H9 (cell line): ENCODE data around the gene BICDL2. TPM values are rescaled to one million over a fixed set of nuclear protein-coding genes. Genes with fewer than 3 reads are reported as not detected.

ENCODE experiments used
- DNase-seq: peaks from one replicate; pipeline ENCODE4 v3.0.0-alpha.2; 2017
- H2AFZ ChIP-seq: one replicate; pipeline ENCODE4 v1.6.1; 2013; ENCODE audit warnings: mild to moderate bottlenecking, low read length, control low read depth, moderate library complexity
- H2AK5ac ChIP-seq: 2 replicates; pipeline ENCODE4 v1.6.1; 2013; ENCODE audit warnings: low read length, control low read depth, mixed read lengths; ENCODE audit not compliant: insufficient read length
- H2BK120ac ChIP-seq: one replicate; pipeline ENCODE4 v1.6.1; 2013; ENCODE audit warnings: low read depth, mild to moderate bottlenecking, low read length, control low read depth, inconsistent platforms; ENCODE audit not compliant: poor library complexity, severe bottlenecking
- H2BK12ac ChIP-seq: 2 replicates; pipeline ENCODE4 v1.6.1; 2013; ENCODE audit warnings: low read length, control low read depth, mixed read lengths, low read depth; ENCODE audit not compliant: insufficient read length
- H2BK15ac ChIP-seq: 2 replicates; pipeline ENCODE4 v1.6.1; 2013; ENCODE audit warnings: low read depth, low read length, control low read depth
- H2BK20ac ChIP-seq: one replicate; pipeline ENCODE4 v1.6.1; 2013; ENCODE audit warnings: low read depth, mild to moderate bottlenecking, low read length, control low read depth, inconsistent platforms; ENCODE audit not compliant: poor library complexity, severe bottlenecking
- H2BK5ac ChIP-seq: 2 replicates; pipeline ENCODE4 v1.6.1; 2013; ENCODE audit warnings: low read length, control low read depth, mixed read lengths; ENCODE audit not compliant: insufficient read length
- H3K14ac ChIP-seq: 2 replicates; pipeline ENCODE4 v1.6.1; 2013; ENCODE audit warnings: low read length, control low read depth; ENCODE audit not compliant: insufficient read depth
- H3K18ac ChIP-seq: 2 replicates; pipeline ENCODE4 v1.6.1; 2013; ENCODE audit warnings: low read depth, mild to moderate bottlenecking, mixed read lengths, low read length, control low read depth; ENCODE audit not compliant: insufficient read length
- H3K23ac ChIP-seq: 2 replicates; pipeline ENCODE4 v1.6.1; 2013; ENCODE audit warnings: low read length, control low read depth, mixed read lengths, low read depth; ENCODE audit not compliant: insufficient read length
- H3K23me2 ChIP-seq: 2 replicates; pipeline ENCODE4 v1.6.1; 2013; ENCODE audit warnings: low read depth, mild to moderate bottlenecking, mixed read lengths, low read length, control low read depth; ENCODE audit not compliant: insufficient read length, poor library complexity, severe bottlenecking
- H3K27ac ChIP-seq: 2 replicates; pipeline ENCODE4 v1.5.1; 2013; ENCODE audit warnings: low read length, control low read depth, mixed read lengths, low read depth; ENCODE audit not compliant: insufficient read length
- H3K27me3 ChIP-seq: 2 replicates; pipeline ENCODE4 v1.6.1; 2013; ENCODE audit warnings: low read length, control low read depth, inconsistent platforms; ENCODE audit not compliant: insufficient read depth
- H3K4ac ChIP-seq: 2 replicates; pipeline ENCODE4 v1.6.1; 2013; ENCODE audit warnings: low read depth, mild to moderate bottlenecking, control low read depth, inconsistent platforms, low read length, moderate library complexity
- H3K4me1 ChIP-seq: 2 replicates; pipeline ENCODE4 v1.6.1; 2013; ENCODE audit warnings: low read length, control low read depth, inconsistent platforms; ENCODE audit not compliant: insufficient read depth
- H3K4me2 ChIP-seq: 2 replicates; pipeline ENCODE4 v1.6.1; 2013; ENCODE audit warnings: low read length, control low read depth, mixed read lengths; ENCODE audit not compliant: insufficient read length, insufficient read depth
- H3K56ac ChIP-seq: 2 replicates; pipeline ENCODE4 v1.6.1; 2013; ENCODE audit warnings: low read depth, mild to moderate bottlenecking, mixed read lengths, low read length, control low read depth; ENCODE audit not compliant: insufficient read length
- H3K79me1 ChIP-seq: 2 replicates; pipeline ENCODE4 v1.6.1; 2013; ENCODE audit warnings: low read depth, mild to moderate bottlenecking, moderate library complexity, low read length, control low read depth, inconsistent platforms; ENCODE audit not compliant: insufficient read depth, poor library complexity, severe bottlenecking
- H3K79me2 ChIP-seq: 2 replicates; pipeline ENCODE4 v1.6.1; 2013; ENCODE audit warnings: low read length, control low read depth, inconsistent platforms; ENCODE audit not compliant: insufficient read depth
- H3K9ac ChIP-seq: 2 replicates; pipeline ENCODE4 v1.6.1; 2013; ENCODE audit warnings: low read length, control low read depth, mixed read lengths; ENCODE audit not compliant: insufficient read length; ENCODE audit errors: extremely low read depth
- H3K9me3 ChIP-seq: one replicate; pipeline ENCODE4 v1.6.1; 2013; ENCODE audit warnings: low read depth, low read length, inconsistent platforms; ENCODE audit not compliant: control insufficient read depth
- H3T11ph ChIP-seq: one replicate; pipeline ENCODE4 v1.6.1; 2013; ENCODE audit warnings: mild to moderate bottlenecking, low read length, control low read depth, inconsistent platforms
- H4K20me1 ChIP-seq: one replicate; pipeline ENCODE4 v1.6.1; 2013; ENCODE audit not compliant: control insufficient read depth, insufficient read length, insufficient read depth
- H4K5ac ChIP-seq: 2 replicates; pipeline ENCODE4 v1.6.1; 2013; ENCODE audit warnings: low read depth, mild to moderate bottlenecking, mixed read lengths, low read length, control low read depth; ENCODE audit not compliant: insufficient read length
- H4K8ac ChIP-seq: replicated peaks from 2 replicates; pipeline ENCODE4 v1.6.1; 2013; ENCODE audit warnings: low read length, control low read depth, mixed read lengths, low read depth; ENCODE audit not compliant: insufficient read length
- H4K91ac ChIP-seq: 2 replicates; pipeline ENCODE4 v1.6.1; 2013; ENCODE audit warnings: low read depth, mild to moderate bottlenecking, moderate library complexity, mixed read lengths, low read length, control low read depth; ENCODE audit not compliant: insufficient read length
- H3K27ac Mint-ChIP-seq, 3 experiments: 2 replicates in 2 of 3; 3 replicates in 1 of 3; pipeline ENCODE4 v1.8.0; 2020 to 2021; ENCODE audit warnings: mixed read lengths in 3 of 3, mild to moderate bottlenecking in 1 of 3, moderate library complexity in 1 of 3
- H3K27me3 Mint-ChIP-seq: 2 replicates; pipeline ENCODE4 v1.8.0; 2021; ENCODE audit warnings: low read depth, mild to moderate bottlenecking, moderate library complexity, mixed read lengths
- H3K36me3 Mint-ChIP-seq, 3 experiments: 2 replicates in 2 of 3; 3 replicates in 1 of 3; pipeline ENCODE4 v1.8.0; 2020 to 2021; ENCODE audit warnings: low read depth in 3 of 3, mixed read lengths in 3 of 3; ENCODE audit not compliant: insufficient read depth in 1 of 3
- H3K4me1 Mint-ChIP-seq, 2 experiments: 2 replicates each; pipeline ENCODE4 v1.8.0; 2020; ENCODE audit warnings: mixed read lengths in 2 of 2
- H3K4me3 Mint-ChIP-seq, 2 experiments: 2 replicates in 1 of 2; 3 replicates in 1 of 2; pipeline ENCODE4 v1.8.0; 2020 to 2021; ENCODE audit warnings: mild to moderate bottlenecking in 2 of 2, mixed read lengths in 2 of 2, moderate library complexity in 1 of 2
- H3K9me3 Mint-ChIP-seq, 2 experiments: 2 replicates in 1 of 2; 3 replicates in 1 of 2; pipeline ENCODE4 v1.8.0; 2020; ENCODE audit warnings: mild to moderate bottlenecking in 2 of 2, mixed read lengths in 2 of 2, moderate library complexity in 1 of 2
- CTCF ChIP-seq: fragments of 200-600 bp; sonication (generic); conservative IDR thresholded peaks from 3 replicates; pipeline ENCODE4 v1.8.0; 2021; ENCODE audit warnings: antibody characterized with exemption, mild to moderate bottlenecking
- WGBS: extraction: QIAGEN DNeasy Blood & Tissue Kit; methylation state at CpG from one replicate; pipeline ENCODE4 v1.1.7; 2013; ENCODE audit warnings: missing lambda C conversion rate, low lambda C conversion rate, mixed read lengths; ENCODE audit not compliant: insufficient read length; ENCODE audit errors: extremely low coverage; 5-methylcytosine and 5-hydroxymethylcytosine counted together
- total RNA-seq: library from RNA; stranded (reverse); gene quantifications from 2 replicates; pipeline ENCODE4 v1.2.1, GENCODE V29; 2021

The BICDL2 gene
- total RNA-seq, 1 experiment from 2014 or later, result 13.5 TPM

- Histone ChIP-seq H3K14ac (no peak overlapping the region), H3K79me2 (no peaks in the 10 kb centered on the region), H3K27me3 (no peaks in the 10 kb centered on the region), H4K20me1 (no peaks in the 10 kb centered on the region), H3K27ac (no peak overlapping the region), H2BK5ac (no peak overlapping the region), H3K18ac (no peak overlapping the region), H2AFZ (no peak overlapping the region), H3K4ac (no peak overlapping the region), H3K56ac (no peak overlapping the region), H4K5ac (no peak overlapping the region), H4K8ac (no peak overlapping the region), H2BK20ac (no peak overlapping the region), H3K23me2 (no peaks in the 10 kb centered on the region), H3K9me3 (no peaks in the 10 kb centered on the region), H3K23ac (no peak overlapping the region), H2BK15ac (no peak overlapping the region), H3T11ph (no peak overlapping the region), H2BK12ac (no peak overlapping the region), H3K4me1 (no peaks in the 10 kb centered on the region; the same call in 1 of the 2 replicates), H4K91ac (no peak overlapping the region), H2BK120ac (no peak overlapping the region), H3K9ac (no peak overlapping the region), H2AK5ac (no peak overlapping the region), H3K4me2 (no peak overlapping the region), H3K79me1 (no peaks in the 10 kb centered on the region)
- no peak for TF ChIP-seq CTCF
- no CpG with 5 or more reads among the region's 7 CpGs for WGBS
- DNase-seq, result no peak
- peaks cover 23 to 31% of the 10 kb centered on the region in 2 experiments for H3K4me1 Mint-ChIP-seq
- no peak overlapping the region for H3K27ac Mint-ChIP-seq
- peaks cover 0 to 8% (median 0%) of the 10 kb centered on the region in 3 experiments; a peak in 3 of 7 replicates for H3K36me3 Mint-ChIP-seq
- H3K9me3 Mint-ChIP-seq, result no peaks in the 10 kb centered on the region
- H3K27me3 Mint-ChIP-seq, result peaks cover 17% of the 10 kb centered on the region
- H3K4me3 Mint-ChIP-seq, result no peak overlapping the region
Measured at GRCh38 chr16:3073448-3073847, 36.7 kb upstream of the BICDL2 start.
